ENCODE measurements around the gene BMPR1A.

The BMPR1A gene

GRCh38 chr10:86905429-86905828, 149.0 kb downstream of the BMPR1A start:
- Histone ChIP-seq H3K18ac (ENCODE audit: low read length) (no peak overlapping the region), H3K27ac (ENCODE audit: low read depth, low read length) (no peak overlapping the region), H3K27me3 (ENCODE audit: insufficient read depth, low read length) (no peaks in the 10 kb centered on the region), H3K14ac (ENCODE audit: low read length) (no peak overlapping the region), H3K23ac (ENCODE audit: low read length) (no peak overlapping the region), H3K36me3 (ENCODE audit: control insufficient read depth in 1 of 2, insufficient read depth in 2 of 2, low read length in 2 of 2) (peaks cover 9 to 25% of the 10 kb centered on the region in 2 experiments), H3K79me2 (ENCODE audit: control insufficient read depth, insufficient read depth, low read length, poor library complexity) (peaks cover 2% of the 10 kb centered on the region), H3K79me1 (ENCODE audit: low read length) (no peaks in the 10 kb centered on the region), H4K12ac (ENCODE audit: low read depth, low read length) (no peak overlapping the region), H2AFZ (ENCODE audit: insufficient read depth, low read length, poor library complexity) (no peak overlapping the region), H3K4ac (ENCODE audit: low read depth, low read length) (no peak overlapping the region), H3K9me3 (ENCODE audit: insufficient read depth, low read depth, low read length) (no peaks in the 10 kb centered on the region), H4K8ac (ENCODE audit: low read depth, low read length) (no peak overlapping the region), H2BK120ac (ENCODE audit: insufficient read depth, low read length, poor library complexity) (no peak overlapping the region), H3K4me2 (ENCODE audit: low read length) (no peak overlapping the region), H2BK5ac (ENCODE audit: low read depth, low read length, poor library complexity) (no peak overlapping the region), H3K9ac (ENCODE audit: low read length) (no peak overlapping the region), H2AK5ac (ENCODE audit: low read length) (no peak overlapping the region), H2BK12ac (ENCODE audit: low read length) (no peak overlapping the region), H3K4me1 (ENCODE audit: control insufficient read depth in 1 of 2, insufficient read depth in 2 of 2, low read length in 2 of 2) (no peaks in the 10 kb centered on the region), H4K91ac (ENCODE audit: low read depth, low read length) (no peak overlapping the region), H3K4me3 (ENCODE audit: low read depth, low read length) (no peak overlapping the region)
- WGBS (ENCODE audit: extremely low coverage, insufficient coverage, insufficient read length) = no CpG with 5 or more reads among the region's 1 CpG
- no peak for DNase-seq

GRCh38 chr10:86914734-86915133, 158.3 kb downstream of the BMPR1A start:
- Histone ChIP-seq H3K27ac (ENCODE audit: low read depth, low read length) (no peak overlapping the region), H3K4me3 (ENCODE audit: low read depth, low read length) (no peak overlapping the region), H3K79me1 (ENCODE audit: low read length) (no peaks in the 10 kb centered on the region), H3K27me3 (ENCODE audit: insufficient read depth, low read length) (no peaks in the 10 kb centered on the region), H3K23ac (ENCODE audit: low read length) (no peak overlapping the region), H3K18ac (ENCODE audit: low read length) (no peak overlapping the region), H3K4me1 (ENCODE audit: control insufficient read depth in 1 of 2, insufficient read depth in 2 of 2, low read length in 2 of 2) (peaks cover 3 to 4% of the 10 kb centered on the region in 2 experiments), H3K79me2 (ENCODE audit: control insufficient read depth, insufficient read depth, low read length, poor library complexity) (no peaks in the 10 kb centered on the region), H3K4me2 (ENCODE audit: low read length) (no peak overlapping the region), H3K4ac (ENCODE audit: low read depth, low read length) (no peak overlapping the region), H4K8ac (ENCODE audit: low read depth, low read length) (no peak overlapping the region), H3K9me3 (ENCODE audit: insufficient read depth, low read depth, low read length) (no peaks in the 10 kb centered on the region), H2BK12ac (ENCODE audit: low read length) (no peak overlapping the region), H3K36me3 (ENCODE audit: control insufficient read depth in 1 of 2, insufficient read depth in 2 of 2, low read length in 2 of 2) (peaks cover 17 to 25% of the 10 kb centered on the region in 2 experiments), H2BK120ac (ENCODE audit: insufficient read depth, low read length, poor library complexity) (no peak overlapping the region), H4K12ac (ENCODE audit: low read depth, low read length) (no peak overlapping the region), H2BK5ac (ENCODE audit: low read depth, low read length, poor library complexity) (no peak overlapping the region), H2AFZ (ENCODE audit: insufficient read depth, low read length, poor library complexity) (no peak overlapping the region), H3K9ac (ENCODE audit: low read length) (no peak overlapping the region), H4K91ac (ENCODE audit: low read depth, low read length) (no peak overlapping the region), H2AK5ac (ENCODE audit: low read length) (no peak overlapping the region), H3K14ac (ENCODE audit: low read length) (no peak overlapping the region)
- peak in 1 of 2 donors; percentile 54 for DNase-seq
- no CpG with 5 or more reads among the region's 1 CpG for WGBS (ENCODE audit: extremely low coverage, insufficient coverage, insufficient read length)

GRCh38 chr10:86918022-86918471, 161.6 kb downstream of the BMPR1A start:
- Histone ChIP-seq H3K18ac (ENCODE audit: low read length) (no peak overlapping the region), H3K79me1 (ENCODE audit: low read length) (no peaks in the 10 kb centered on the region), H3K4me1 (ENCODE audit: control insufficient read depth in 1 of 2, insufficient read depth in 2 of 2, low read length in 2 of 2) (peaks cover 3 to 4% of the 10 kb centered on the region in 2 experiments), H3K14ac (ENCODE audit: low read length) (no peak overlapping the region), H2BK12ac (ENCODE audit: low read length) (no peak overlapping the region), H4K12ac (ENCODE audit: low read depth, low read length) (no peak overlapping the region), H3K4me2 (ENCODE audit: low read length) (no peak overlapping the region), H4K8ac (ENCODE audit: low read depth, low read length) (no peak overlapping the region), H3K9me3 (ENCODE audit: insufficient read depth, low read depth, low read length) (no peaks in the 10 kb centered on the region), H2BK120ac (ENCODE audit: insufficient read depth, low read length, poor library complexity) (no peak overlapping the region), H3K9ac (ENCODE audit: low read length) (no peak overlapping the region), H3K27me3 (ENCODE audit: insufficient read depth, low read length) (no peaks in the 10 kb centered on the region), H2BK5ac (ENCODE audit: low read depth, low read length, poor library complexity) (no peak overlapping the region), H4K91ac (ENCODE audit: low read depth, low read length) (no peak overlapping the region), H3K79me2 (ENCODE audit: control insufficient read depth, insufficient read depth, low read length, poor library complexity) (no peaks in the 10 kb centered on the region), H3K27ac (ENCODE audit: low read depth, low read length) (no peak overlapping the region), H3K4ac (ENCODE audit: low read depth, low read length) (no peak overlapping the region), H2AK5ac (ENCODE audit: low read length) (no peak overlapping the region), H3K23ac (ENCODE audit: low read length) (no peak overlapping the region), H2AFZ (ENCODE audit: insufficient read depth, low read length, poor library complexity) (no peak overlapping the region), H3K4me3 (ENCODE audit: low read depth, low read length) (no peak overlapping the region), H3K36me3 (ENCODE audit: control insufficient read depth in 1 of 2, insufficient read depth in 2 of 2, low read length in 2 of 2) (peaks cover 23 to 39% of the 10 kb centered on the region in 2 experiments)
- DNase-seq = no peak
- no CpG with 5 or more reads among the region's 5 CpGs for WGBS (ENCODE audit: extremely low coverage, insufficient coverage, insufficient read length)

GRCh38 chr10:86922553-86922961, 166.1 kb downstream of the BMPR1A start:
- no peak overlapping the region for H2AFZ ChIP-seq (ENCODE audit: insufficient read depth, low read length, poor library complexity)
- no peak overlapping the region for H2AK5ac ChIP-seq (ENCODE audit: low read length)
- no peak overlapping the region for H4K91ac ChIP-seq (ENCODE audit: low read depth, low read length)
- H3K79me2 ChIP-seq (ENCODE audit: control insufficient read depth, insufficient read depth, low read length, poor library complexity) = no peaks in the 10 kb centered on the region
- H3K4me2 ChIP-seq (ENCODE audit: low read length) = no peak overlapping the region
- H2BK12ac ChIP-seq (ENCODE audit: low read length) = no peak overlapping the region
- peak overlapping the region; percentile 54 for H4K8ac ChIP-seq (ENCODE audit: low read depth, low read length)
- H3K4me1 ChIP-seq (ENCODE audit: control insufficient read depth in 1 of 2, insufficient read depth in 2 of 2, low read length in 2 of 2) = peaks cover 3 to 4% of the 10 kb centered on the region in 2 experiments
- no peak overlapping the region for H3K9ac ChIP-seq (ENCODE audit: low read length)
- H3K27me3 ChIP-seq (ENCODE audit: insufficient read depth, low read length) = no peaks in the 10 kb centered on the region
- no peak overlapping the region for H3K18ac ChIP-seq (ENCODE audit: low read length)
- no peak overlapping the region for H3K27ac ChIP-seq (ENCODE audit: low read depth, low read length)
- no peak overlapping the region for H2BK120ac ChIP-seq (ENCODE audit: insufficient read depth, low read length, poor library complexity)
- no peaks in the 10 kb centered on the region for H3K79me1 ChIP-seq (ENCODE audit: low read length)
- H3K9me3 ChIP-seq (ENCODE audit: insufficient read depth, low read depth, low read length) = no peaks in the 10 kb centered on the region
- no peak for DNase-seq
- no peak overlapping the region for H2BK5ac ChIP-seq (ENCODE audit: low read depth, low read length, poor library complexity)
- no peak overlapping the region for H4K12ac ChIP-seq (ENCODE audit: low read depth, low read length)
- no CpG with 5 or more reads among the region's 9 CpGs for WGBS (ENCODE audit: extremely low coverage, insufficient coverage, insufficient read length)
- H3K36me3 ChIP-seq (ENCODE audit: control insufficient read depth in 1 of 2, insufficient read depth in 2 of 2, low read length in 2 of 2) = peaks cover 17 to 30% of the 10 kb centered on the region in 2 experiments
- H3K4me3 ChIP-seq (ENCODE audit: low read depth, low read length) = peak overlapping the region; percentile 7
- H3K14ac ChIP-seq (ENCODE audit: low read length) = no peak overlapping the region
- H3K4ac ChIP-seq (ENCODE audit: low read depth, low read length) = no peak overlapping the region
- H3K23ac ChIP-seq (ENCODE audit: low read length) = no peak overlapping the region

Measured in trophoblast cell (in vitro differentiated cells and primary cell).